Astrocyte (in vitro differentiated cells and primary cell): ENCODE results near the gene LPCAT3. TPM values are rescaled to one million over a fixed set of nuclear protein-coding genes. Genes with fewer than 3 reads are reported as not detected.

Experiments used
- DNase-seq: peaks from one replicate; pipeline ENCODE4 v3.0.0-alpha.2; 2010; ENCODE audit warnings: low read depth
- FAIRE-seq: peaks from 2 replicates; lab custom pipeline; 2011; peaks lifted over from hg19 to GRCh38; lab: Jason Lieb, UNC
- H2AFZ ChIP-seq: 2 replicates; pipeline ENCODE4 v1.6.0; 2012; ENCODE audit warnings: low read depth, low read length, inconsistent platforms
- H3K27ac ChIP-seq: 2 replicates; pipeline ENCODE4 v1.5.1; 2011; ENCODE audit warnings: low read depth, low read length, inconsistent platforms
- H3K27me3 ChIP-seq: 2 replicates; pipeline ENCODE4 v1.6.0; 2011; ENCODE audit warnings: low read length, inconsistent platforms; ENCODE audit not compliant: insufficient read depth
- H3K36me3 ChIP-seq: 2 replicates; pipeline ENCODE4 v1.5.1; 2011; ENCODE audit warnings: low read length, inconsistent platforms; ENCODE audit not compliant: insufficient read depth
- H3K4me1 ChIP-seq: 2 replicates; pipeline ENCODE4 v1.5.1; 2011; ENCODE audit warnings: low read length, inconsistent platforms; ENCODE audit not compliant: insufficient read depth
- H3K4me2 ChIP-seq: 2 replicates; pipeline ENCODE4 v1.6.0; 2012; ENCODE audit warnings: low read length, inconsistent platforms
- H3K4me3 ChIP-seq: 2 replicates; pipeline ENCODE4 v1.5.1; 2011; ENCODE audit warnings: low read depth, mild to moderate bottlenecking, low read length, inconsistent platforms; ENCODE audit not compliant: insufficient read depth
- H3K79me2 ChIP-seq: 2 replicates; pipeline ENCODE4 v1.6.0; 2012; ENCODE audit warnings: mild to moderate bottlenecking, low read length, inconsistent platforms; ENCODE audit not compliant: insufficient read depth
- H3K9ac ChIP-seq: 2 replicates; pipeline ENCODE4 v1.6.0; 2012; ENCODE audit warnings: mild to moderate bottlenecking, low read length, inconsistent platforms
- H3K9me3 ChIP-seq: 2 replicates; pipeline ENCODE4 v1.5.1; 2012; ENCODE audit warnings: low read depth, mild to moderate bottlenecking, low read length, inconsistent platforms; ENCODE audit not compliant: insufficient read depth
- H4K20me1 ChIP-seq: 2 replicates; pipeline ENCODE4 v1.6.0; 2012; ENCODE audit warnings: low read length, inconsistent platforms; ENCODE audit not compliant: insufficient read depth
- H3K27ac Mint-ChIP-seq: one replicate; pipeline ENCODE4 v1.8.0; 2021; ENCODE audit warnings: mild to moderate bottlenecking, mixed read lengths; ENCODE audit not compliant: unreplicated experiment
- H3K27me3 Mint-ChIP-seq: one replicate; pipeline ENCODE4 v1.8.0; 2021; ENCODE audit warnings: low read depth, mixed read lengths; ENCODE audit not compliant: unreplicated experiment
- H3K36me3 Mint-ChIP-seq: one replicate; pipeline ENCODE4 v1.8.0; 2021; ENCODE audit warnings: low read depth, mixed read lengths; ENCODE audit not compliant: unreplicated experiment
- H3K4me1 Mint-ChIP-seq: one replicate; pipeline ENCODE4 v1.8.0; 2021; ENCODE audit warnings: low read depth, mixed read lengths; ENCODE audit not compliant: unreplicated experiment
- H3K4me3 Mint-ChIP-seq: one replicate; pipeline ENCODE4 v1.8.0; 2021; ENCODE audit warnings: mild to moderate bottlenecking, moderate library complexity, mixed read lengths; ENCODE audit not compliant: unreplicated experiment
- H3K9me3 Mint-ChIP-seq: one replicate; pipeline ENCODE4 v1.8.0; 2021; ENCODE audit warnings: mild to moderate bottlenecking, mixed read lengths; ENCODE audit not compliant: unreplicated experiment
- EZH2 ChIP-seq: IDR thresholded peaks from 2 replicates; pipeline ENCODE4 v1.6.1; 2012; ENCODE audit warnings: mild to moderate bottlenecking, low read length, inconsistent platforms; ENCODE audit not compliant: insufficient read depth
- total RNA-seq: library from RNA; stranded (reverse); gene quantifications from 2 replicates; pipeline ENCODE4 v1.2.1, GENCODE V29; 2021
- TF ChIP-seq, protein P1 (sequence below): IDR thresholded peaks from 2 replicates; pipeline ENCODE4 v1.5.1; 2011; ENCODE audit warnings: low read depth, mild to moderate bottlenecking, inconsistent platforms, low read length, moderate library complexity; ENCODE audit not compliant: insufficient read depth

The LPCAT3 gene
- total RNA-seq, 1 donor from 2014 or later = 26.2 TPM

DNA sequence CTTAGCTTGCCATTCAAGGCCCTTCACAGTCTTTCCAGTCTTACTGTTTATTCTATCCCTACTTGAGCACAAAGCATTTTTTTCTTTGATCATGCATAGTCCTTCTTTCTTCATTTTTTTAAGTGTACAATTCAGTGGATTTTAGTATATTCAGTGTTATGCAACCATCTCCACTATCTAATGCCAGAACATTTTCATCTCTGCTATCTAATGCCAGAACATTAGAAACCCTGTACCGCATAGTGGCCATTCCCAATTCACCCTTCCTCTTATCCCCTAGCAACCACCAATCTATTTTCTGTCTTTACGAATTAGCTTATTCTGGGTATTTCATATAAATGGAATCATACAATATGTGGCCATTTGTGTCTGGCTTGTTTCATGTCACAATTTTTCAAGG is 13.4 kb downstream of the LPCAT3 start:
- no peak overlapping the region for H3K4me2 ChIP-seq
- H3K9me3 ChIP-seq = no peaks in the 10 kb centered on the region
- H3K27me3 ChIP-seq = no peaks in the 10 kb centered on the region
- H3K4me3 ChIP-seq = no peak overlapping the region
- no peaks in the 10 kb centered on the region for H3K9me3 Mint-ChIP-seq
- no peaks in the 10 kb centered on the region for H3K4me1 Mint-ChIP-seq
- no peaks in the 10 kb centered on the region for H3K36me3 Mint-ChIP-seq
- no peak for TF ChIP-seq EZH2
- TF ChIP-seq, protein P1, sequence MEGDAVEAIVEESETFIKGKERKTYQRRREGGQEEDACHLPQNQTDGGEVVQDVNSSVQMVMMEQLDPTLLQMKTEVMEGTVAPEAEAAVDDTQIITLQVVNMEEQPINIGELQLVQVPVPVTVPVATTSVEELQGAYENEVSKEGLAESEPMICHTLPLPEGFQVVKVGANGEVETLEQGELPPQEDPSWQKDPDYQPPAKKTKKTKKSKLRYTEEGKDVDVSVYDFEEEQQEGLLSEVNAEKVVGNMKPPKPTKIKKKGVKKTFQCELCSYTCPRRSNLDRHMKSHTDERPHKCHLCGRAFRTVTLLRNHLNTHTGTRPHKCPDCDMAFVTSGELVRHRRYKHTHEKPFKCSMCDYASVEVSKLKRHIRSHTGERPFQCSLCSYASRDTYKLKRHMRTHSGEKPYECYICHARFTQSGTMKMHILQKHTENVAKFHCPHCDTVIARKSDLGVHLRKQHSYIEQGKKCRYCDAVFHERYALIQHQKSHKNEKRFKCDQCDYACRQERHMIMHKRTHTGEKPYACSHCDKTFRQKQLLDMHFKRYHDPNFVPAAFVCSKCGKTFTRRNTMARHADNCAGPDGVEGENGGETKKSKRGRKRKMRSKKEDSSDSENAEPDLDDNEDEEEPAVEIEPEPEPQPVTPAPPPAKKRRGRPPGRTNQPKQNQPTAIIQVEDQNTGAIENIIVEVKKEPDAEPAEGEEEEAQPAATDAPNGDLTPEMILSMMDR = no peak
- H3K27ac Mint-ChIP-seq = no peak overlapping the region
- H3K9ac ChIP-seq = no peak overlapping the region
- H3K4me3 Mint-ChIP-seq = no peak overlapping the region
- no peak overlapping the region for H3K27ac ChIP-seq
- H3K79me2 ChIP-seq = no peaks in the 10 kb centered on the region
- FAIRE-seq (no peak), DNase-seq (no peak)
- peaks cover 8% of the 10 kb centered on the region for H4K20me1 ChIP-seq
- no peaks in the 10 kb centered on the region for H3K4me1 ChIP-seq
- peaks cover 2% of the 10 kb centered on the region for H3K36me3 ChIP-seq
- H3K27me3 Mint-ChIP-seq = no peaks in the 10 kb centered on the region
- H2AFZ ChIP-seq = no peak overlapping the region

- Histone ChIP-seq H3K9ac (no peak overlapping the region), H2AFZ (no peak overlapping the region), H3K4me2 (no peak overlapping the region), H3K36me3 (peaks cover 2% of the 10 kb centered on the region), H3K4me3 (no peak overlapping the region), H3K9me3 (no peaks in the 10 kb centered on the region), H3K79me2 (no peaks in the 10 kb centered on the region), H3K27ac (no peak overlapping the region), H4K20me1 (peaks cover 8% of the 10 kb centered on the region), H3K27me3 (no peaks in the 10 kb centered on the region), H3K4me1 (no peaks in the 10 kb centered on the region)
- Mint-ChIP-seq H3K9me3 (no peaks in the 10 kb centered on the region), H3K27me3 (no peaks in the 10 kb centered on the region), H3K36me3 (no peaks in the 10 kb centered on the region), H3K27ac (no peak overlapping the region), H3K4me3 (no peak overlapping the region), H3K4me1 (no peaks in the 10 kb centered on the region)
- no peak for FAIRE-seq
- no peak for DNase-seq
- TF ChIP-seq, protein P1 = no peak
- TF ChIP-seq EZH2 = no peak
These were observed 13.9 kb downstream of the LPCAT3 start for GRCh38 chr12:7004287-7004803.

DNA sequence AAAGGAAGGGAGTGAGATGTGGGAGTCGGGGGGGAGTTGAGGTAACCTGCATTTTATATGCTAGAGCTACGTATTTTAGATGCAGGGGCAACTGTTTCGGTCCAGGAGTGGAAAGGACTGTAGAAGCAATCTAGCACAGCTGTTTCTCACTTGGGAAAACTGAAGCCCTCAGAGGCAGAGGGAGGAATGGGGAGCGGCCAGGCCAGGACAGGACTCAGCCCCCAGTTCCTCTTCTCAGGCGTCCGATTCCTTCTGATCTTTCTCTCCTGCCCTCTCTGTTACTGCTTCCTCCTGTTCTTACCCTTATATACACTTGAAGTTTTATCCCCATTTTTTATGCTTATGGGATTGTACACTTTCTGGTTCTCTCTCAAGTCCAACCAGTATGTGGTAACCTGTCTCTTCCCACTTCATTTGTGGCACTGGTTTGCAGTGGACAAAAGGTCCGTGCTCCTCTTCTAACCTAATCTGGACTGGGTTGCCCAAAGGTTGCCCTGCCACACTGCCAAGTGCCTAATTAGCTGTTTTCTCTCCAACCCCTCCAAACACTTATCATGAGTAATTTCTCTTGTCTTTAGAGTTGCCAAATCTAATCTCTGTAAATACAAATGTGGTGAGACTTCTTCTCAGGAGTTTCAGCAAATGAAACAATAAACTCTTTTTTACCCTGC is 16.2 kb downstream of the LPCAT3 start:
- Histone ChIP-seq H3K27ac (no peak overlapping the region), H3K9me3 (no peaks in the 10 kb centered on the region), H3K9ac (no peak overlapping the region), H3K4me1 (no peaks in the 10 kb centered on the region), H2AFZ (no peak overlapping the region), H4K20me1 (peaks cover 13% of the 10 kb centered on the region), H3K79me2 (no peaks in the 10 kb centered on the region), H3K4me3 (no peak overlapping the region), H3K36me3 (no peaks in the 10 kb centered on the region), H3K27me3 (no peaks in the 10 kb centered on the region), H3K4me2 (no peak overlapping the region)
- Mint-ChIP-seq H3K36me3 (peaks cover 3% of the 10 kb centered on the region), H3K4me1 (no peaks in the 10 kb centered on the region), H3K4me3 (no peak overlapping the region), H3K27ac (no peak overlapping the region), H3K27me3 (no peaks in the 10 kb centered on the region), H3K9me3 (no peaks in the 10 kb centered on the region)
- FAIRE-seq (no peak), DNase-seq (no peak)
- TF ChIP-seq, protein P1 = no peak
- no peak for TF ChIP-seq EZH2
